Smooth muscle cell (in vitro differentiated cells): ENCODE measurements around the gene PIK3CA. TPM values are rescaled to one million over a fixed set of nuclear protein-coding genes. Genes with fewer than 3 reads are reported as not detected.

Source experiments
- DNase-seq: peaks from one replicate; lab custom pipeline; 2025; ENCODE audit not compliant: unreplicated experiment; lab: John Stamatoyannopoulos, UW
- H2AFZ ChIP-seq: fragments of 200-600 bp; sonication (generic); 2 replicates; pipeline ENCODE4 v1.6.0; 2016; ENCODE audit warnings: antibody characterized with exemption, low read depth, mild to moderate bottlenecking
- H3F3A ChIP-seq: fragments of 200-600 bp; sonication (generic); 2 replicates; pipeline ENCODE4 v1.6.0; 2017; ENCODE audit warnings: antibody characterized with exemption, low read depth
- H3K27ac ChIP-seq: fragments of 200-600 bp; sonication (generic); 2 replicates; pipeline ENCODE4 v1.5.1; 2016; ENCODE audit warnings: low read depth, mild to moderate bottlenecking
- H3K27me3 ChIP-seq: fragments of 200-600 bp; sonication (generic); 2 replicates; pipeline ENCODE4 v1.6.1; 2016; ENCODE audit warnings: low read depth, mild to moderate bottlenecking
- H3K36me3 ChIP-seq: fragments of 200-600 bp; sonication (generic); 2 replicates; pipeline ENCODE4 v1.5.1; 2016; ENCODE audit warnings: low read depth
- H3K4me1 ChIP-seq: fragments of 200-600 bp; sonication (generic); 2 replicates; pipeline ENCODE4 v1.5.1; 2016; ENCODE audit warnings: low read depth
- H3K4me2 ChIP-seq: fragments of 200-600 bp; sonication (generic); 2 replicates; pipeline ENCODE4 v1.6.0; 2016; ENCODE audit warnings: mild to moderate bottlenecking
- H3K4me3 ChIP-seq: fragments of 200-600 bp; sonication (generic); 2 replicates; pipeline ENCODE4 v1.5.1; 2016; ENCODE audit warnings: mild to moderate bottlenecking
- H3K79me2 ChIP-seq: fragments of 200-600 bp; sonication (generic); 2 replicates; pipeline ENCODE4 v1.6.0; 2016; ENCODE audit warnings: low read depth, mild to moderate bottlenecking
- H3K9ac ChIP-seq: fragments of 200-600 bp; sonication (generic); 2 replicates; pipeline ENCODE4 v1.6.0; 2016; ENCODE audit warnings: low read depth
- H3K9me3 ChIP-seq: fragments of 200-600 bp; sonication (generic); replicated peaks from 2 replicates; pipeline ENCODE4 v1.5.1; 2016; ENCODE audit warnings: low read depth
- H4K20me1 ChIP-seq: fragments of 200-600 bp; sonication (generic); 2 replicates; pipeline ENCODE4 v1.6.0; 2016; ENCODE audit warnings: low read depth
- WGBS: methylation state at CpG from one replicate; pipeline ENCODE4 v1.1.7; 2016; ENCODE audit warnings: low lambda C conversion rate; 5-methylcytosine and 5-hydroxymethylcytosine counted together
- polyA plus RNA-seq: library from polyadenylated mRNA; unstranded; fragments of >200 nt; fragmentation: Nextera tagmentation; extraction: Ambion mirVana; gene quantifications from 2 replicates; pipeline ENCODE4 v1.2.1, GENCODE V29; 2016
- total RNA-seq: library from RNA; depleted of rRNA; stranded (reverse); fragments of >200 nt; gene quantifications from 2 replicates; pipeline ENCODE4 v1.2.3, GENCODE V29; 2014
- TF ChIP-seq, protein P1 (sequence below): fragments of 200-600 bp; sonication (generic); IDR thresholded peaks from 2 replicates; pipeline ENCODE4 v1.5.1; 2017; ENCODE audit warnings: borderline replicate concordance, mild to moderate bottlenecking, antibody characterized with exemption; ENCODE audit not compliant: insufficient read depth, poor library complexity, severe bottlenecking

Gene PIK3CA
- total and polyA plus RNA-seq, 2 experiments from 2014 or later, result 6.1 to 19.6 TPM

DNA sequence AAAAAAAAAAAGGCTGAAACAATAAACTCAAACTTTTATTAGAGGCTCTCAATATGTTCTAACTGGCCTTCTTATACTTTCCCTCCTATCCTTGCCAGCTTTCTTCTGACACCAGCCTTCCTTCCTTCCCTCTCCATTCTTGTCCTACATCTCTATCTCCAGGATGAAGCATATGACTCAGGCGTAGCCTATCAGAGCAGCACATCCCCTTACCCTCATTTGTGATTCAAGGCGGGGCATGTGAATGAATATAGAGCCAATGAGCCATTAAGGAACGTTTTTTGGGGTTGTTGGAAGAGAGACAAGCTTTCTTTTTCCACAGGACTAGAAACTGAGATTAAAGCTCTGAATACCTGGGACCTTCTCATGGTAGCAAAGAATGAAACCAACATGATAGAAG, 127.8 kb downstream of the PIK3CA start:
- H3K4me3 ChIP-seq, result no peak overlapping the region
- H2AFZ ChIP-seq, result no peak overlapping the region
- H4K20me1 ChIP-seq, result no peaks in the 10 kb centered on the region
- no peaks in the 10 kb centered on the region for H3F3A ChIP-seq
- H3K9me3 ChIP-seq, result no peaks in the 10 kb centered on the region
- no peaks in the 10 kb centered on the region for H3K27me3 ChIP-seq
- 75% methylated on average over 3 of the region's 3 CpGs for WGBS
- no peak overlapping the region for H3K9ac ChIP-seq
- no peaks in the 10 kb centered on the region for H3K4me1 ChIP-seq
- H3K36me3 ChIP-seq, result no peaks in the 10 kb centered on the region
- DNase-seq, result no peak
- TF ChIP-seq, protein P1, sequence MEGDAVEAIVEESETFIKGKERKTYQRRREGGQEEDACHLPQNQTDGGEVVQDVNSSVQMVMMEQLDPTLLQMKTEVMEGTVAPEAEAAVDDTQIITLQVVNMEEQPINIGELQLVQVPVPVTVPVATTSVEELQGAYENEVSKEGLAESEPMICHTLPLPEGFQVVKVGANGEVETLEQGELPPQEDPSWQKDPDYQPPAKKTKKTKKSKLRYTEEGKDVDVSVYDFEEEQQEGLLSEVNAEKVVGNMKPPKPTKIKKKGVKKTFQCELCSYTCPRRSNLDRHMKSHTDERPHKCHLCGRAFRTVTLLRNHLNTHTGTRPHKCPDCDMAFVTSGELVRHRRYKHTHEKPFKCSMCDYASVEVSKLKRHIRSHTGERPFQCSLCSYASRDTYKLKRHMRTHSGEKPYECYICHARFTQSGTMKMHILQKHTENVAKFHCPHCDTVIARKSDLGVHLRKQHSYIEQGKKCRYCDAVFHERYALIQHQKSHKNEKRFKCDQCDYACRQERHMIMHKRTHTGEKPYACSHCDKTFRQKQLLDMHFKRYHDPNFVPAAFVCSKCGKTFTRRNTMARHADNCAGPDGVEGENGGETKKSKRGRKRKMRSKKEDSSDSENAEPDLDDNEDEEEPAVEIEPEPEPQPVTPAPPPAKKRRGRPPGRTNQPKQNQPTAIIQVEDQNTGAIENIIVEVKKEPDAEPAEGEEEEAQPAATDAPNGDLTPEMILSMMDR, result no peak
- H3K4me2 ChIP-seq, result no peak overlapping the region
- H3K79me2 ChIP-seq, result no peaks in the 10 kb centered on the region
- H3K27ac ChIP-seq, result no peak overlapping the region

DNA sequence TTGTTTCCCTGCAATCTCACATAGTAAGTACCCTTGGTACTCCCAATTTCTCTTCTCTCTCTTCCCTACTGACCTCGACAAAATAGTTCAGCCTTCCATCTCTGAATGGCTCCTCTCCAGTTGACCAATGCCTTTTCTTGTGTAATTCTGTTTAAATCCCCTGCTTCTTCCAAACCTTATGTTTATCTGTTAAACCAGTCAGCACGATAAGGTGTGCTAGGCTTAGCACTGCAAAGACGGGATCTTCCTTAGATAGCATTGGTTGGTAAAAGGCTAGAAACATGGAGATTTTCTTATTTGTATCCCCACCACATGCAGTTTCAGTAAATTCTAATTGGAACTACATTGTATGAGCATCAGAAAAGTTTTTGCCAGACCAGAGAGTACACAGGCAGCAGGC, 128.6 kb downstream of the PIK3CA start:
- H3K4me1 ChIP-seq, result no peaks in the 10 kb centered on the region
- H3F3A ChIP-seq, result no peaks in the 10 kb centered on the region
- no peaks in the 10 kb centered on the region for H3K79me2 ChIP-seq
- WGBS, result 85% methylated on average over 3 of the region's 3 CpGs
- H3K27ac ChIP-seq, result no peak overlapping the region
- no peak overlapping the region for H2AFZ ChIP-seq
- DNase-seq, result no peak
- H3K9ac ChIP-seq, result no peak overlapping the region
- no peaks in the 10 kb centered on the region for H3K9me3 ChIP-seq
- H3K4me3 ChIP-seq, result no peak overlapping the region
- no peaks in the 10 kb centered on the region for H3K36me3 ChIP-seq
- H3K4me2 ChIP-seq, result no peak overlapping the region
- H3K27me3 ChIP-seq, result no peaks in the 10 kb centered on the region
- TF ChIP-seq, protein P1, result no peak
- H4K20me1 ChIP-seq, result no peaks in the 10 kb centered on the region

DNA sequence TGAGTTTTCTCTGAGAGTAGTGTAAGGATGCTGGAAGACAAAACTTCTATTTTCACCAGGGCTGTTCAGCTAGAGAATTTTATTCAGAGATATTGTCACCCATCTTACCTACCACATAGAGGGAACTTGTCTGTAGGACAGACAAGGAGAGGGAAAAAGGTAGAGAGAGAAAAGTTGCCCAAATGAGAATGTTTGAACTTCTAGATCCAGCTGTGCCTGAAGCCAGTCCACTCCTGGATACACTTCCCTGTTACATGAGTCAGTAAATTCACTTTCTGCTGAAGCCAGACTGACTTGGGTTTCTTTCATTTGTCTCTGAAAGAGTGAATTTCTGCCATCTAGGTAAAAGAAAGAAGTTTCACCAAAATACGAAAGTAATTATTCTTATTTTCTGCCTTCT, 130.0 kb downstream of the PIK3CA start:
- WGBS, result 88% methylated on average over 1 of the region's 1 CpG
- TF ChIP-seq, protein P1, result no peak
- no peak overlapping the region for H2AFZ ChIP-seq
- no peak overlapping the region for H3K4me2 ChIP-seq
- no peaks in the 10 kb centered on the region for H3K9me3 ChIP-seq
- no peak overlapping the region for H3K9ac ChIP-seq
- no peaks in the 10 kb centered on the region for H3K79me2 ChIP-seq
- no peaks in the 10 kb centered on the region for H3F3A ChIP-seq
- H3K4me3 ChIP-seq, result no peak overlapping the region
- H3K27me3 ChIP-seq, result peaks cover 6% of the 10 kb centered on the region
- DNase-seq, result no peak
- no peaks in the 10 kb centered on the region for H3K4me1 ChIP-seq
- H4K20me1 ChIP-seq, result no peaks in the 10 kb centered on the region
- no peaks in the 10 kb centered on the region for H3K36me3 ChIP-seq
- H3K27ac ChIP-seq, result no peak overlapping the region

DNA sequence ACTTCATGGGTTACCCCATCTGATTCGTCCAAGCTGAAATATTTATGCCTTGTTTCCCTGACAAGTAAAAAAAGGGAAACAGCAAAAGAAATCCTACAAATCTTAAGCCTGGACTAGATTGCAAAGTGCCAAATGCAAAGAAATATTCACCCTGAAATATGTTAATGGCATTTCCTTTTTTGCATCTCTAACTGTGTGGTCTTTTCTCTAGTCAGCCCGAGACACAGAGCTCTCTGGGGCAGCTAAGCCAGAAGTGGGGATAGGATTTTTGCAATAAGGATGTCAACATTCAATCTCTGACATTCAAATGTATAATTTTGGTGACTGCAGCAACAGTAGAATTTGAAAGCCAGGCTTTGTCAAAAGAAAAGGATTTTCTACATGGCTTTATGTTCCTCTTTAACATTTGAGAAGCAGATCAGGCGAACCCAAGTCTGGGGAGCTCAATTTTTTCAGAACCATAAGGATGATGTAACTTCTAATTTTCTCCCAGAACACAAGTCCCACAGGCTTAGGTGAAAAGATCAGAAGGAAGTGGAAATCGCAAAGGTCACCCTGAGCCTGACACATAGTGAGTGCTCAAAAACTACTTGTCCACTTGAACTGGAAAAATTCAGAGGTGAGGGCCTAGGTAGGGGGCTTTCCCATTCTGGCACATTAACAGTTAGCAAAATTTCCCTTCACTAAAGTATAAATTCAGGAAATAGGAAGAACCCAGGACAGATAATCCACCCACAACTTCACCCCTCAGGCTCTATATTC, 131.0 kb downstream of the PIK3CA start:
- Histone ChIP-seq H2AFZ (no peak overlapping the region), H3K79me2 (no peaks in the 10 kb centered on the region), H3K27me3 (peaks cover 12% of the 10 kb centered on the region), H3K4me3 (no peak overlapping the region), H3F3A (no peaks in the 10 kb centered on the region), H3K4me1 (no peaks in the 10 kb centered on the region), H3K27ac (no peak overlapping the region), H3K36me3 (no peaks in the 10 kb centered on the region), H3K9ac (no peak overlapping the region), H3K4me2 (no peak overlapping the region), H3K9me3 (no peaks in the 10 kb centered on the region), H4K20me1 (no peaks in the 10 kb centered on the region)
- DNase-seq, result no peak
- TF ChIP-seq, protein P1, result no peak
- WGBS, result 72% methylated on average over 4 of the region's 4 CpGs
